Left lung (tissue), 10 donors: ENCODE data around the gene CCDC187. TPM values are rescaled to one million over a fixed set of nuclear protein-coding genes. Genes with fewer than 3 reads are reported as not detected.

Experiments
- ATAC-seq: fragments of 200-7000 bp; cut with Tn5 transposase; one replicate; pipeline ENCODE4 v1.9.1; 2020; ENCODE audit warnings: moderate library complexity
- DNase-seq, 4 donors: peaks; one replicate each; pipeline ENCODE4 v3.0.0-alpha.2; 2013 to 2020
- H3K27ac ChIP-seq, 2 donors: fragments of 200-600 bp; sonication (generic) in 1 of 2; one replicate each; pipeline versions ENCODE4 v1.5.0 to v1.8.0; 2020 to 2021
- H3K27me3 ChIP-seq, 2 donors: fragments of 200-600 bp; sonication (generic) in 1 of 2; one replicate each; pipeline versions ENCODE4 v1.5.0 to v1.8.0; 2020 to 2021
- H3K36me3 ChIP-seq, 2 donors: fragments of 200-600 bp; sonication (generic) in 1 of 2; one replicate each; pipeline versions ENCODE4 v1.5.0 to v1.8.0; 2020 to 2021
- H3K4me1 ChIP-seq, 2 donors: fragments of 200-600 bp; one replicate each; pipeline ENCODE4 v1.8.0; 2021
- H3K4me3 ChIP-seq, 2 donors: fragments of 200-600 bp; sonication (generic) in 1 of 2; one replicate each; pipeline versions ENCODE4 v1.5.0 to v1.8.0; 2020 to 2021; ENCODE audit warnings: mild to moderate bottlenecking in 1 of 2
- H3K9me3 ChIP-seq, 2 donors: fragments of 200-600 bp; sonication (generic) in 1 of 2; one replicate each; pipeline versions ENCODE4 v1.5.0 to v1.8.0; 2020 to 2021
- CTCF ChIP-seq, 2 donors: fragments of 200-600 bp; sonication (generic) in 1 of 2; IDR thresholded peaks; one replicate each; pipeline versions ENCODE4 v1.5.0 to v1.8.0; 2021; ENCODE audit warnings: antibody characterized with exemption in 2 of 2
- intact Hi-C, 2 donors: fragments of 100-400 bp; cut with DNase I; formaldehyde crosslinking; loops; one replicate each; pipeline versions ENCODE4 v1.11.2 to v1.14.2; 2022
- polyA plus RNA-seq, 6 donors: library from polyadenylated mRNA; unstranded; fragments of 120-200 nt; gene quantifications; one replicate each; pipeline ENCODE4 v1.2.1, GENCODE V29; 2013; ENCODE audit not compliant: insufficient read length in 6 of 6
- total RNA-seq, 2 donors: library from RNA; stranded (reverse); fragmentation: NEBNext Ultra II Directional; extraction: Animal tissue kit (Norgen Biotek cat#: 25700); gene quantifications; one replicate each; pipeline ENCODE4 v1.2.1, GENCODE V29; 2021
- donor health status: DM: no; HTN: yes; CAD: no.
- donor health status: DM: no; HTN: no; CAD: no.

CCDC187 gene
- total and polyA plus RNA-seq, 8 donors: 0.47 to 3.0 (median 1.9) TPM

GRCh38 chr9:136339958-136340310, 36.0 kb upstream of the CCDC187 start:
- no peak overlapping the region for H3K4me3 ChIP-seq
- peaks cover 10 to 18% of the 10 kb centered on the region in 2 donors for H3K4me1 ChIP-seq
- no peak for TF ChIP-seq CTCF (IDR thresholded peaks at IDR 0.05)
- H3K27ac ChIP-seq: no peak overlapping the region
- ATAC-seq (no peak), DNase-seq (no peak)
- no peaks in the 10 kb centered on the region for H3K9me3 ChIP-seq
- H3K27me3 ChIP-seq: no peaks in the 10 kb centered on the region
- H3K36me3 ChIP-seq: peaks cover 0 to 24% of the 10 kb centered on the region in 2 donors
- intact Hi-C loops: no loop called here

DNA sequence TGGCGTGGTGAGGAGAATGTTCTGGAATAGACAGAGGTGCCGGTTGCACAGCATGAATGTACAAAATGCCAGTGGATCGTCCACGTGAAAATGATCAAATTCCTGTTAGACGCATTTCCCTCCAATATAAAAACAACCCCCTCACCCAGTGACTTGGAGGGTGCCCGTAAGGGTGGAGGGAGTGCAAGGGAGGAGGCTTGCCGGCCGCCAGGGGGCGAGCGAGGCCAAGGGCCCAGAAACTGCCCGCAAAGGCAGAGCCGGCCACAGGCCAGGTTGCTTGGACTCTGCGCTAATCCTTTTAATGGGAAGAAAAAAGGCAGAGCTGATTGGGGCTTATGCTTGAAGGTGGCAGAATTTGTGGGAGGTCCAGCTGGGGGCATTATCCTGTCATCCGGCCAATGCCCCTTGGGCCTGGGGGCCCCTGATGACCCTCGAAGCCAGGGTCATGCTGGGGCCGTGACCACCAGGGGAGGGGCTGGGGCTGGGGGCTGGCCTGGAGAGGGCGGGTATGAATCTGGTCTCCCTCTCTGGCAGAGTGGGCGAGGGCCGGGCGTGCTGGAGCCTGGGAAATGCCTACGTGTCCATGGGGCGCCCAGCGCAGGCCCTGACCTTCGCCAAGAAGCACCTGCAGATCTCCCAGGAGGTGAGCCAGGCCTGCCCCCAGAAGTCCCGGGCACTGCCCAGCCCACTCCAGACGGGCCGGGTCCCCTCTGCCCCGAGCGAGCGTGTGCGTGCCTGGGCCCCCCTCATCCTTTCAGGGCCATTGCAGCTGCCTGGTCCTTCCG, 35.5 kb upstream of the CCDC187 start:
- peak; percentile 70 for ATAC-seq

GRCh38 chr9:136338511-136338910, 34.6 kb upstream of the CCDC187 start:
- no peak for ATAC-seq
- intact Hi-C loops: no loop called here
- no peaks in the 10 kb centered on the region for H3K27me3 ChIP-seq
- H3K4me1 ChIP-seq: peaks cover 6 to 18% of the 10 kb centered on the region in 2 donors
- no peak for DNase-seq
- H3K9me3 ChIP-seq: no peaks in the 10 kb centered on the region
- peaks cover 0 to 24% of the 10 kb centered on the region in 2 donors for H3K36me3 ChIP-seq
- no peak overlapping the region for H3K4me3 ChIP-seq
- no peak overlapping the region for H3K27ac ChIP-seq
- no peak for TF ChIP-seq CTCF (IDR thresholded peaks at IDR 0.05)

More for the DNA sequence above, 35.5 kb upstream of the CCDC187 start:
- Histone ChIP-seq H3K4me3 (no peak overlapping the region), H3K9me3 (no peaks in the 10 kb centered on the region), H3K27me3 (no peaks in the 10 kb centered on the region), H3K36me3 (peaks cover 0 to 24% of the 10 kb centered on the region in 2 donors), H3K4me1 (peaks cover 6 to 18% of the 10 kb centered on the region in 2 donors), H3K27ac (no peak overlapping the region)
- TF ChIP-seq CTCF (IDR thresholded peaks at IDR 0.05): peak; percentile 74 to 89
- DNase-seq: peak in 3 of 4 donors; percentile 65 to 95 (median 69)
- intact Hi-C loops: no loop called here

DNA sequence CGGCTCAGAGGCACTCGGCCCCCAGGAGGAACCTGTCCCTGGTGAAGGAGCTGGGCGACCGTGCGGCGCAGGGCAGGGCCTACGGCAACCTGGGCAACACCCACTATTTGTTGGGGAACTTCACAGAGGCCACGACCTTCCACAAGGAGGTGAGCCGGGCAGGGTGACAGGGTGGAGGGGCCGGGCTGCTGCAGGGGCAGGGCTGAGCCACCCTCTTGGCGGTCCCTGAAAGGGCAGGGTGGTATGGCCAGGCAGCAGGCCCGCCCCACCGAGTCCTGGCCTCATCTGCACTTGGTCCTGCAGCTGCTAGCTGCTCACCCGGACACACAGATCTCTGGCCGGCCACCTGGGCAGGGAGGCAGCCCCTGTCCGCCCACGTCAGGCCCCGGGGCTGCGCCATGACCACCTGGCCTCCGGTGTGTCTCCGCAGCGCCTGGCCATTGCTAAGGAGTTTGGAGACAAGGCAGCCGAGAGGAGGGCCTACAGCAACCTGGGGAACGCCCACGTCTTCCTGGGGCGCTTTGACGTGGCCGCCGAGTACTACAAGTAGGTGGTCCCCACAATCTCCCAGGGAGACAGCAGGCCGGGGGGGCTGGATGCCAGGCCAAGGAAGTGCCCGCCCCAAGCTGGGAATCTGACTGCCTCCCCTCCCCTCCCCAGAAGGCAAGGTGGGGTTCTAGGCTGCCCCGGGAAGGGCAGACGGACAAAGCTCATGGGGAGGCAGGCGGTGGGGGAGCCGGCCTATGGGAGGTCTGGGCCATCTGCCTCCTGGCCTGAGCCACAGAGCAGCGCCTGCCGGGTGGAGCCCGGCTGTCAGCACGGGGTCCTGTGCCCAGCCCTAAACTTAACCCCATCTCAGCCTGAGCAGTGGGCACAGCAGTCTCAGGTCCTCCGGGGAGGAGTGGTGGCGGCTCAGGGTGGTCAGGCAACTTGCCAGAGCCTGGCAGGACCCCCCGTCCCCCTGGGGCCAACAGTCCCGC, 33.8 kb upstream of the CCDC187 start:
- DNase-seq: no peak
- intact Hi-C loops: no loop called here
- H3K9me3 ChIP-seq: no peaks in the 10 kb centered on the region

More for the DNA sequence above, 33.8 kb upstream of the CCDC187 start:
- Histone ChIP-seq H3K36me3 (peaks cover 0 to 24% of the 10 kb centered on the region in 2 donors), H3K27me3 (no peaks in the 10 kb centered on the region), H3K4me1 (peaks cover 2 to 12% of the 10 kb centered on the region in 2 donors), H3K4me3 (no peak overlapping the region), H3K27ac (no peak overlapping the region)
- no peak for ATAC-seq
- no peak for TF ChIP-seq CTCF (IDR thresholded peaks at IDR 0.05)
